ENCODE measurements around the gene MYO3B.

GRCh38 chr2:170330881-170331280 is 152.9 kb downstream of the MYO3B start:
- no peak for TF ChIP-seq POLR2AphosphoS5 (IDR thresholded peaks at IDR 0.05)
- no peak for TF ChIP-seq POLR2A (IDR thresholded peaks at IDR 0.05; ENCODE audit: low read depth)
- no peak for TF ChIP-seq CTCF (IDR thresholded peaks at IDR 0.05)

Data from esophagus muscularis mucosa (tissue), 3 donors.